GM18858 (cell line): Measurements from ENCODE around the gene ORC1.

Experiments
- ATAC-seq: cut with Tn5 transposase; IDR thresholded peaks from one replicate; pipeline ENCODE4 v1.9.1; 2021; ENCODE audit not compliant: unreplicated experiment

The ORC1 gene

DNA sequence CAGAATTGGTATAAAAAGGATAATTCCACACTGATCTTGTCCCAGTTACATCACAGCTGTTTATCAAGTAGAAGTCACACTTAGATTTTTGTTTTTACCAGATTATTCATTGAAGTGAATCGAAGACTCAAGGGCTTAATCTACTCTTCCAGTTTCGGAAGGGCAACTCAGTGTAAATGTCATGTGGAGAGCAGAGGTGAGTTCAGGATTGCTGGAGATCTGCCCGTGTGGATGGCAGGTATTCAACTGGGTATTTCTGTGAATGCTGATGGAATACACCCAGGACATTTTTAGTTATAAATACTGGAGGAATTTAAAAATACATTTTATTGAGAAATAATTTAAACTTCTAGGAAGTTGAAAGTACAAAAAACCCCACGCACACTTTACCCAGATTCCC, 57.6 kb downstream of the ORC1 start:
- no peak for ATAC-seq

GRCh38 chr1:52345252-52345651, 59.0 kb downstream of the ORC1 start:
- no peak for ATAC-seq

DNA sequence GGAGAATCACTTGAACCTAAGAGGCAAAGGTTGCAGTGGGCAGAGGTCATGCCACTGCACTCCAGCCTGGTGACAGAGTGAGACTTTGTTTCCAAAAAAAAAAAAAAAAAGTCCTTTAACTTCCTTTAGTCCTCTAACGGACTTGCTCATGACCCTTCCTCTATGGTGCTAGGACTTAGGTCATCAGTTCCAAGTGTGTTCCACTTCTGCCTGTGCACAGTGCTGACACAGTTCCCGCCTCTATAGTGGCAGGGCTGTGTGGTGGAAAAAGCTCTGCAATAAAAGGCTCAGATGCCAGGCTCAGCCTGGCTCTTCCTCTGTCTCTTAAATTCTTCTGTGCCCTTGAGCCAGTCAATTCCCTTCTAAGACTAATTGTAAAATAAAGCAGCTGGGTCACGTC, 60.2 kb downstream of the ORC1 start:
- no peak for ATAC-seq

DNA sequence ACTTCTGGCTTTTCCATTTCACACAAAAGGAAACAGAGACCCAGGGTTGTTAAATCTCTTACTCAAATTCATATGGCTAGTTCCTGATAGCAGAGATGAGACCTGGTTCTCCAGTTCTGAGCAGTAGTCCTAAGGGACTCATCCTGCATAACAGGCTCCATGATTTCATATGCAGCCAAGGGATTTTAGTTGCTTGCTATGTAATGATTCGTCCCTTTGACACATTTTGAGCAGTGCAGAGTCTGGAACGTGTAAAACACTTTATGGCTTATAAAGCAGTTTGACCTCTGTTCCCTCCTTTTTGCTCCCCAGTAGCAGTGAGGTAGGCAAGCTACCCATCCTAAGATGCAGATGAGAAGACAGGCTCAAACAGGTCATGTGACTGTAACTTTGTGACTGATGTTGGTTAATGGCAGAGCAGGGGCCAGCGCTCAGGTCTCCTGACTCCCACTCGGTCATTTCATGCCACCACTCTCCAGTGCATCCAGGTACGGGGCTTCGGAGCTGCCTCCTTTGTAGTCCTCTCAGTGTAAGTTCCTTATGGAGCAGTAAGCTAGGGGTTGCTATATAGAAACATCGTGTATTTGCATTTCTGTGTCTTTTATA, 62.5 kb downstream of the ORC1 start:
- ATAC-seq, result no peak

GRCh38 chr1:52337439-52337838, 66.8 kb downstream of the ORC1 start:
- no peak for ATAC-seq

GRCh38 chr1:52334906-52335528, 69.2 kb downstream of the ORC1 start:
- ATAC-seq, result no peak

DNA sequence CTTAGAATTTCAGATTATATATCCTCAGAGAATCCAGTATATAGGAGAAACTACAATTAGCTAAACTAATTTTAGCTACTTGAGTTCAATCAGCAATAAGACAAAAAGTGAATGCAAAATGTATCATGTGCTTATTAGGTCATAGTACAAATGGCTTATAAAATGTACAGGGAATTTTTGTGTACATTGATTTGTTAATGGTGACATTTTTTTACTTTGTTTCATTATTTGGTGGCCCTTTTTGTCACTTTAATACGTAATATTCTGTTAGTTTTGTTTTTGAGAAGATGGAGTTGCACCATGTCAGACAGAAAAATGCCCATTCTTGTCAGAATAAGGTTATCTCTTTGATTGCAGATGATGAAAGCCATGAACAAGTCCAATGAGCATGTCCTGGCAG, 71.8 kb downstream of the ORC1 start:
- ATAC-seq, result no peak

GRCh38 chr1:52328615-52329014, 75.6 kb downstream of the ORC1 start:
- ATAC-seq, result no peak

- no peak for ATAC-seq
These were observed 78.4 kb downstream of the ORC1 start for GRCh38 chr1:52325786-52326185.

GRCh38 chr1:52323731-52324130, 80.5 kb downstream of the ORC1 start:
- no peak for ATAC-seq
